SK-N-MC (cell line): Measurements from ENCODE around the gene SHANK3.

Experiments used
- EZH2 ChIP-seq: fragments of 200-600 bp; sonication (generic); IDR thresholded peaks from one replicate; pipeline ENCODE4 v1.6.1; 2017; ENCODE audit warnings: antibody characterized with exemption
- POLR2AphosphoS5 ChIP-seq: IDR thresholded peaks from 2 replicates; pipeline ENCODE4 v1.6.1; 2012; ENCODE audit warnings: mild to moderate bottlenecking, low read depth, low read length, borderline replicate concordance

GRCh38 chr22:50625568-50626313, 46.9 kb upstream of the SHANK3 start:
- no peak for TF ChIP-seq EZH2
- no peak for TF ChIP-seq POLR2AphosphoS5
